NT2/D1 (cell line): ENCODE data around the gene CAMK2D.

Experiments
- YY1 ChIP-seq: IDR thresholded peaks from 2 replicates; pipeline ENCODE4 v1.6.1; 2011; ENCODE audit not compliant: insufficient read length, insufficient read depth
- ZNF274 ChIP-seq: IDR thresholded peaks from 2 replicates; pipeline ENCODE4 v1.6.1; 2011; ENCODE audit warnings: mild to moderate bottlenecking, low read depth, low read length

- TF ChIP-seq YY1 (no peak), ZNF274 (no peak)
These were observed 167.3 kb downstream of the CAMK2D start for GRCh38 chr4:113594231-113594556.
